GM10266 (cell line): ENCODE results near the gene MRPL24.

Source experiments
- DNase-seq: peaks from one replicate; pipeline ENCODE4 v3.0.0; 2012; ENCODE audit errors: extremely low spot score
- TF ChIP-seq, protein P1 (sequence below): IDR thresholded peaks from 2 replicates; pipeline ENCODE4 v1.5.1; 2012; ENCODE audit warnings: mild to moderate bottlenecking, low read depth; ENCODE audit not compliant: control insufficient read depth, insufficient read depth; ENCODE audit errors: missing control alignments

MRPL24 gene

DNA sequence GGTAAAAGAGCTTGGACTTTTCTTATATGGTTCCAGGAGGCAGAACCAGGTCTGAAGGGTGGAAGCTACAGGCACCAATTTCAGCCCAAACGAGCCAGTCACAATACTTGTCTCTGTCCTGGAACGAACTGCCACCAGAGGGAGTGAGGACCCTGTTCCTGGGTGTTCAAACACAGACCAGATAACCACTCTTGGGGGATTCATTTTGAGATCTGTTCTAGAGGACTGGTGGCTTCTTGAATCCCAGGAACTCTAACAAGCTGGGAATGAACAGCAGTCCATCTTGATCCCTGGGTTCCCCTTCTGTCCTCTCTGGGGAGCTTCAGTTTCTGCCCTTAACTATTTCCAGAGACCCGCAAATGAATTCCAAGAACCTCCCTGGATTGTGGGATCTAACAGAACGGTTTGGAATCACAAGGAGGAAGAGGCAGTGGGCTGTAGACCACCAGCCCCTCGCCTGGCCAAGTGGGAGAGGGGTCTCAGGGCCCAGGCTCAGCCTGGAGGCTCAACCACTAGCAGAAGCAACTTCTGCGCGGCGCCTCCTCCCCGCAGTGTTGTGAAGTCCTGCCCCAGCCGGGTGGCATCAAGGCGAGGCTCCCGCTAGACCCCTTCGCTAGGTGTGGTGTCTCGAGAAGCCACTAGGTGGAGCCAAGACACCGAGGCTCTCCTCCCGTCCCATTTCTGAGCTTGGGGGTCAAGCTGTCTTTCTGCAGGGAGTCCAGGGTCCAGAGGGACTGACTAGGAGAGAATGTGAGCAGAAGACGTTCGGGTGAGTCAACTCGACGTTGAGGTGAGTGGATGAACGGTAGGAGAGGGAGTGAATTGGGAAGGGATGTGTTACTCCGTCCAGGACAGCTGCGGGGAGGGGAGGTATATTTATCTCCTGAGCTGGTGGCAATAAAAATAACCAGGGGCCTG, 51.6 kb downstream of the MRPL24 start:
- TF ChIP-seq, protein P1, sequence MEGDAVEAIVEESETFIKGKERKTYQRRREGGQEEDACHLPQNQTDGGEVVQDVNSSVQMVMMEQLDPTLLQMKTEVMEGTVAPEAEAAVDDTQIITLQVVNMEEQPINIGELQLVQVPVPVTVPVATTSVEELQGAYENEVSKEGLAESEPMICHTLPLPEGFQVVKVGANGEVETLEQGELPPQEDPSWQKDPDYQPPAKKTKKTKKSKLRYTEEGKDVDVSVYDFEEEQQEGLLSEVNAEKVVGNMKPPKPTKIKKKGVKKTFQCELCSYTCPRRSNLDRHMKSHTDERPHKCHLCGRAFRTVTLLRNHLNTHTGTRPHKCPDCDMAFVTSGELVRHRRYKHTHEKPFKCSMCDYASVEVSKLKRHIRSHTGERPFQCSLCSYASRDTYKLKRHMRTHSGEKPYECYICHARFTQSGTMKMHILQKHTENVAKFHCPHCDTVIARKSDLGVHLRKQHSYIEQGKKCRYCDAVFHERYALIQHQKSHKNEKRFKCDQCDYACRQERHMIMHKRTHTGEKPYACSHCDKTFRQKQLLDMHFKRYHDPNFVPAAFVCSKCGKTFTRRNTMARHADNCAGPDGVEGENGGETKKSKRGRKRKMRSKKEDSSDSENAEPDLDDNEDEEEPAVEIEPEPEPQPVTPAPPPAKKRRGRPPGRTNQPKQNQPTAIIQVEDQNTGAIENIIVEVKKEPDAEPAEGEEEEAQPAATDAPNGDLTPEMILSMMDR, result peak; percentile 90
- DNase-seq, result peak; percentile 80
